Activated CD8-positive, alpha-beta memory T cell treated with anti-CD3 and anti-CD28 coated beads, Interleukin-2, amount 50 U/mL, for 4 hours (primary cell): ENCODE data around the gene RASIP1.
A peak's percentile ranks its signal among the peaks of the same experiment; 100 is the strongest.

Source experiments
- DNase-seq: peaks from one replicate; pipeline ENCODE4 v3.0.0-alpha.2; 2020

The RASIP1 gene

GRCh38 chr19:48752496-48753365 lies 12.3 kb upstream of the RASIP1 start, which contains the start of gene FUT1:
FUT1 (minus strand) TSS chr19:48752641; CDS start chr19:48751281, 1,360 bp downstream.
- no peak for DNase-seq

DNA sequence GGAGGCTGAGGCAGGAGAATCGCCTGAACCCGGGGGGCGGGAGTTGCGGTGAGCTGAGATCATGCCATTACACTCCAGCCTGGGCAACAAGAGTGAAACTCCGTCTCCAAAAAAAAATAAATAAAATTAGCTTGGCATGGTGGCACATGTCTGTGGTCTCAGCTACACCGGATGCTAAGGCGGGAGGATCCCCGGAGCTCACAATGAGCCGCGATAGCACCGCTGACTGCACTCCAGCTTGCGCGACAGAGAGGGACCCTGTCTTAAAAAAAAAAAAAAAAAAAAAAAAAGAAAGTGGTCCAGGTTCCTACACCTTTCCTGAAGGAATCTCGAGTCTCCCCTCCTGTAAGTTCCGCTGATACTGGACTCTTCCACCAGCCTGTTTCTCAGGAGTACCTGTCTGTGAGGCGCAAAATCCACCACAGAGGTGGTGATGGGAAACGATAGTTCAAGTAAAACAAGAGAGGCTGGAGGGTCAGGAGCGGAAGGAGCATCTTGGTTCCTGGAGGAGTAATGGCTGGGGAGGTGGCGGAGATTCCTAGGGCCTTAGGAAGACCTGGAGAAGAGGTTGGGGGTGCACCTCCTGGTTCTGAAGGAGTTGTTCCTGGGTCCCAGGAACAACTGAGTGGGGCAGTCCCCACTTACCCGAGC lies 11.6 kb upstream of the RASIP1 start:
- DNase-seq = no peak

GRCh38 chr19:48750771-48751504 lies 10.5 kb upstream of the RASIP1 start:
- DNase-seq = no peak

- DNase-seq = no peak
These were observed 9.9 kb upstream of the RASIP1 start for GRCh38 chr19:48750351-48750750.

DNA sequence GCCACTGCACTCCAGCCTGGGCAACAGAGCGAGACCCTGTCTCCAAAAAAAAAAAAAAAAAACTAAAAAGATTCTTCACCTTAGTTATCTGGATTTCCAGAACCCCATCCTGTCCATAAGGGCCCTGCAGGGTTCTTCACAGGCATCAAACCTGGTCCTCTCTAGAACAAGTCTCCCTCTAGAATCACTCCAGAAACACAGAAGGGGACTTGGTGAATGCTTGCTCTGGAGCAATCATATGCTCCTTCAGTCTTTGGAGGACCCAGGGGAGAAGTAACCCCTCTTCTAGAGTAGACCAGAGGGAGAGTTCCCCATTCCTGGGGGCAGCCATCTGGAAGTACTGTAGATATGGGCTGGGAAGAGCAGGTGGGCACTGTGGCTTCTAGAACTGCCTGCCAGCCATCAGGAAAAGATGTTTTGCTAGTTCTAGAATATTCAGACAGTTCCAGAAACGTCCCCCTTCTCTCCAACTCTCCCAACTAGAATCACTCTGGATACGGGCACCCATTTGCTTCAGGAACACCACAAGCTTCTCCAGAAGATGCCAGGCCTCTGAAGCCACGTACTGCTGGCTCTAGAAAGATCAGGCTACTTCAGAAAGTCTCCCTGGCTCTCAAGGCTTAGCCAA lies 9.3 kb upstream of the RASIP1 start:
- no peak for DNase-seq

- DNase-seq = no peak
These were observed 6.5 kb upstream of the RASIP1 start, which contains the start of gene IZUMO1 for GRCh38 chr19:48746738-48747575. IZUMO1 (minus strand) TSS chr19:48746909; CDS start chr19:48745859, 1,050 bp downstream.

DNA sequence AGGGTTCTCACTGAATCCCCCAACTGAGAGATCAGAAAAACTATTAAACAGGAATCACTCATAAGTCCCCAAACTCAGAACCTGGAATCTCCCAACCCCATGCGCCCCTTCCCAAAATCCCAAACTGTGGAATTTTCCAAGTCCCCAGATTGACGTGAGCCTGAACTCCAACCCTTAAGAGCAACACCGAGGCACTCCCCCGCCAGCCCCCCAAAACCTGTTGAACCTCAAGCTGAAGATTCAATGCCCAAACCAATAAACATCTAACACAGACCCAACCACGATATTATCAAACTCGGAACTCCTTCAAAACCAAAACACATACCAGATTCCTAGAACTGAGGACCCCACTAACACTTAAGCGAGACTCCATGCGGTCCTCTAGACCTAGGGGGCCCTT lies 5.7 kb upstream of the RASIP1 start:
- no peak for DNase-seq

GRCh38 chr19:48745208-48745995 lies 5.0 kb upstream of the RASIP1 start:
- DNase-seq = peak; percentile 36

GRCh38 chr19:48742096-48742495 lies 1.7 kb upstream of the RASIP1 start:
- DNase-seq = no peak

GRCh38 chr19:48741129-48741999 lies 954 bp upstream of the RASIP1 start:
- DNase-seq = no peak

- no peak for DNase-seq
These were observed 826 bp downstream of the RASIP1 start for GRCh38 chr19:48739404-48740163.

- DNase-seq = peak; percentile 90
These were observed 1.6 kb downstream of the RASIP1 start for GRCh38 chr19:48738557-48739403.

DNA sequence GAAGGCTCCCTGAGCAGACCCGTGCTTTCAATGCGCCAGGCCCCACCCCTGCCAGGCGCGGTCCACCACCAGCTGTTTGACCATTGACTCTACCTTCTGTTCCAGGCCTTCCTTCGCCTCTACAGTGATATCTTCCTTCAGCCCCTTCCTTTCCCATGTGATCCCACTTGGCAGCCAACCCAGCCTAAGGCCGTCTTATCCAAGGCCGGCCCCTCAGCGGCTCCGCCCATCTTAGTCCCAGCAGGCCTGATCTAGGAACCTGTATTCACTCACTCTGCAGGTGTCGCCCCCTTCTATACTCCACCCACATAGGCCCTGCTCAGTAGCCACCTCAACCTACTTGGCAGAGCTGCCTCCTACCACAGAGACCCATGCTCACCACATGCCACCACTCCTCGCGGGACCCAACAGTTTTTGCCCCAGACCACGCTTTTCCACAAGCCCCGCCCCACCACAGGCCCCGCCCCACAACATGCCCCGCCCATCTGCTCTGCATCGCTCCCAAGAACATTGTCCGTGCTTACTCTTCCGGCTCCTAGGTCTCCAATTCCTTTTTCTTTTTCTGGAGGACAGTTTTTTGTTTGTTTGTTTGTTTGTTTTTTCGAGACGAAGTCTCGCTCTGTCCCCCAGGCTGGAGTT lies 2.9 kb downstream of the RASIP1 start:
- DNase-seq = no peak

DNA sequence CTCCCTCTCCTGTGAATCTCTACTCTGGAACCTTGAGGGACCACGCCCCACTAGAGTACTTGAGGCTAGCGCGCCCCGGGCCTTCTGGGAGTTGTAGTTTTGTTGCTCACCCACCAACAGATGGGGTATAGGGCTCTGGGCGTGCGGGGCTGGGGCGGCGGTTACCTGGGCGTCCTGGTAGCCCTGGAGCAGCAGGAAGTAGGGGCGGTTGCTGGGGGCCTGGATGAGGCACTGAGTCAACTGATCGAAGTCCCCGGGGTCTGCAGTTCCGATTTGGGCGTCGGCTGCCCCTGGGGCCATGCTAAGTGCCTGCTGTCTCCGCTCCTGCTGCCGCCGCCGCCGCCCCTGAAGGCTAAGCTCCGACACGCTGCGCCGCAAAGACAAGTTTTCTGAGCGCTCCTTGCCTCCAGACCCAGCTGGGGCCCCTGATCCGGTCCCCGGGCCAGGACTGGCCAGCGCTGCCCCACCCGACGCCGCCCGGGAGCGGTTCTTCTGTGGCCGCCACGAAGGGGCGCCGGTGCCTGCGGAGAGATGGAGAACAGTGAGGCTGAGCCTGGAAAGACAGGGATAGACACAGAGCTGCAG lies 5.3 kb downstream of the RASIP1 start:
- no peak for DNase-seq

DNA sequence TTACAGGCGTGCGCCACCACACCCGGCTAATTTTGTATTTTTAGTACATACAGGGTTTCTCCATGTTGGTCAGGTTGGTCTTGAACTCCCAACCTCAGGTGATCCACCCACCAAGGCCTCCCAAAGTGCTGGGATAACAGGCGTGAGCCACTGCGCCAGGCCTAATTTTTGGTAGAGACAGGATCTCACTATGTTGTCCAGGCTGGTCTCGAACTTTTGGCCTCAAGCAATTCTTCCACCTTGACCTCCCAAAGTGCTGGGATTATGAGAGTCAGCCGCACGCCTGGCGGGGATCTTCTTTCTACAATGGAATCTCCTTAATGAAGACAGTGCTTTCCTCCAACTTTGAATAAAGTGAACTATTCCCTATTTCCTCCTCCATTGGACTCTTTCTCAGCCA lies 5.8 kb downstream of the RASIP1 start:
- no peak for DNase-seq

- DNase-seq = no peak
These were observed 9.0 kb downstream of the RASIP1 start for GRCh38 chr19:48731452-48731851.

DNA sequence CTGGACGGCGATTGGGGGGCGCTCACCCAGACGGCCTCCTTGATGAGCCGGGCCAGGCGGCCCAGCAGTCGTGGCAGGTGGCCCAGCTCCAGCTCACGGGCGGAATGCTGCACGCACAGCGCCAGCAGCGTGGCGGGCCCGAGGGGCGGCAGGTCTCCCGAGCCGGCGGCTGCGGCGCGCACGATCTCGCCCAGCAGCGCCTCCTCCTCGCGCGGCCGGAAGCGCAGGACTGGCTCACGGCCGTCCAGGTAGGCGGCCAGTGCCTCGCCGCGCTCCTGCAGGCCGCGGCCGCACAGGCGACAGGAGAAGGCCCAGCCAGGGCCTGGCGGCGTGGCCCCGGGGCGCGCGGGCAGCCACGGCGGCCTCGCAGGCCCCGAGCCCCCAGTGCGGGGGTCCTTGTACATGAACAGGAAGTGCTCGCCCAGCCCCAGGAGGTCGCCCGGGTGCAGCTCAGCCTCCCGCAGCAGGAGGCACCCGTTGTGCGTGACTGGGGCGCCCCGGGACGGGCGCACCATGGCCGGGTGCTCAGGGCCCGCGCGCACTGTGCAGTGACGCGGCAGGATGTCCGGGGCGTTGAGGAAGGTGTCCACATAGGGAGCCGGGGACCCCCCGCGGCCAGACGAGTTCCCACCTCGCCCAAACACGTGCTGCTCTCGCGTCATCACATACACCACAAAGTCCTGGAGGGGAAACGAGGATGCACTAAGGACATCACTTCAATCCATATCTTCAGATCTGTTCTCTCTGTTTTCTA lies 11.3 kb downstream of the RASIP1 start:
- DNase-seq = no peak
